ENCODE measurements around the gene TIAM2.
A peak's percentile ranks its signal among the peaks of the same experiment; 100 is the strongest.
"Not testable (repeated sequence)": the region's sequence is repeated elsewhere in the genome, so short reads cannot be mapped to it uniquely, and the experiment has no call there.

TIAM2 gene

GRCh38 chr6:154993026-154993425, 2.1 kb upstream of the TIAM2 start:
- DNase-seq = no peak

- no peak for DNase-seq
These were observed 1.4 kb upstream of the TIAM2 start for GRCh38 chr6:154993710-154994109.

GRCh38 chr6:154994836-154995253, 270 bp upstream of the TIAM2 start:
- no peak for DNase-seq

- DNase-seq = no peak
These were observed 988 bp downstream of the TIAM2 start for GRCh38 chr6:154996016-154996590.

GRCh38 chr6:154996841-154997311, 1.8 kb downstream of the TIAM2 start:
- no peak for DNase-seq

- DNase-seq = no peak
These were observed 3.7 kb downstream of the TIAM2 start for GRCh38 chr6:154998855-154999254.

GRCh38 chr6:155001482-155001881, 6.4 kb downstream of the TIAM2 start:
- DNase-seq = no peak

GRCh38 chr6:155001934-155002333, 6.8 kb downstream of the TIAM2 start:
- DNase-seq = no peak

- DNase-seq = no peak
These were observed 8.4 kb downstream of the TIAM2 start for GRCh38 chr6:155003476-155003875.

GRCh38 chr6:155004017-155004416, 8.9 kb downstream of the TIAM2 start:
- no peak for DNase-seq

GRCh38 chr6:155004576-155005372, 9.7 kb downstream of the TIAM2 start:
- DNase-seq = no peak

- no peak for DNase-seq
These were observed 13.5 kb downstream of the TIAM2 start for GRCh38 chr6:155008625-155009024.

- DNase-seq = no peak
These were observed 15.8 kb downstream of the TIAM2 start for GRCh38 chr6:155010940-155011339.

GRCh38 chr6:155011809-155012291, 16.7 kb downstream of the TIAM2 start:
- no peak for DNase-seq

GRCh38 chr6:155013457-155013876, 18.4 kb downstream of the TIAM2 start:
- DNase-seq = no peak

- no peak for DNase-seq
These were observed 19.0 kb downstream of the TIAM2 start for GRCh38 chr6:155014137-155014536.

GRCh38 chr6:155014670-155015300, 19.7 kb downstream of the TIAM2 start:
- no peak for DNase-seq

- DNase-seq = not testable (repeated sequence)
These were observed 23.3 kb downstream of the TIAM2 start for GRCh38 chr6:155018415-155018814.

GRCh38 chr6:155021680-155022079, 26.6 kb downstream of the TIAM2 start:
- no peak for DNase-seq

GRCh38 chr6:155022721-155023120, 27.6 kb downstream of the TIAM2 start:
- DNase-seq = no peak

- DNase-seq = no peak
These were observed 28.6 kb downstream of the TIAM2 start for GRCh38 chr6:155023717-155024116.

- DNase-seq = no peak
These were observed 29.4 kb downstream of the TIAM2 start for GRCh38 chr6:155024391-155025027.

GRCh38 chr6:155026022-155026705, 31.0 kb downstream of the TIAM2 start:
- peak; percentile 35 to 73 for DNase-seq
